Upper lobe of left lung (tissue), 6 donors: ENCODE measurements around the gene RB1. TPM values are rescaled to one million over a fixed set of nuclear protein-coding genes. Genes with fewer than 3 reads are reported as not detected.

Source experiments
- ATAC-seq, 2 donors: fragments of 200-7000 bp; cut with Tn5 transposase; one replicate each; pipeline ENCODE4 v1.9.1; 2022; ENCODE audit warnings: mild to moderate bottlenecking in 2 of 2, moderate library complexity in 2 of 2; ENCODE audit not compliant: low FRiP score in 2 of 2
- DNase-seq, 2 donors: peaks; one replicate each; pipeline ENCODE4 v3.0.0-alpha.2; 2019 to 2020
- H3K27ac ChIP-seq, 4 donors: fragments of 200-600 bp; sonication (generic); one replicate each; pipeline ENCODE4 v1.5.1; 2016 to 2019
- H3K27me3 ChIP-seq, 4 donors: fragments of 200-600 bp; sonication (generic); one replicate each; pipeline ENCODE4 v1.5.1; 2017 to 2019
- H3K36me3 ChIP-seq, 4 donors: fragments of 200-600 bp; sonication (generic); one replicate each; pipeline ENCODE4 v1.5.1; 2016 to 2019
- H3K4me1 ChIP-seq, 4 donors: fragments of 200-600 bp; sonication (generic); one replicate each; pipeline ENCODE4 v1.5.1; 2018 to 2019
- H3K4me3 ChIP-seq, 4 donors: fragments of 200-600 bp; sonication (generic); one replicate each; pipeline ENCODE4 v1.5.1; 2017 to 2019; ENCODE audit warnings: mild to moderate bottlenecking in 2 of 4, moderate library complexity in 1 of 4
- H3K9me3 ChIP-seq, 4 donors: fragments of 200-600 bp; sonication (generic); one replicate each; pipeline ENCODE4 v1.5.1; 2018 to 2019
- EP300 ChIP-seq, 4 donors: sonication (generic); formaldehyde crosslinking; IDR thresholded peaks; one replicate each; pipeline ENCODE4 v1.5.1; 2017; ENCODE audit warnings: antibody characterized with exemption in 4 of 4, control low read depth in 2 of 4
- POLR2A ChIP-seq, 4 donors: fragments of 450-650 bp; IDR thresholded peaks; one replicate each; pipeline ENCODE4 v1.5.1; 2016 to 2017; ENCODE audit warnings: antibody characterized with exemption in 4 of 4, mild to moderate bottlenecking in 2 of 4
- POLR2AphosphoS5 ChIP-seq, 2 donors: sonication (generic); formaldehyde crosslinking; IDR thresholded peaks; one replicate each; pipeline ENCODE4 v1.5.1; 2017; ENCODE audit warnings: antibody characterized with exemption in 2 of 2
- WGBS, 2 donors: methylation state at CpG; one replicate each; pipeline ENCODE4 v1.1.5; 2017 to 2018; 5-methylcytosine and 5-hydroxymethylcytosine counted together
- total RNA-seq, 6 donors: library from RNA; depleted of rRNA in 4 of 6; stranded (reverse); fragments of >200 nt in 4 of 6; gene quantifications; one replicate each; pipeline versions ENCODE4 v1.1.0 to v1.2.1, GENCODE V29; 2016 to 2021
- TF ChIP-seq, protein P1 (sequence below), 6 experiments: fragments of 450-650 bp in 4 of 6; fragments of 200-600 bp in 2 of 6; sonication (generic) in 2 of 6; IDR thresholded peaks; one replicate each; pipeline ENCODE4 v1.5.1; 2016 to 2019; ENCODE audit warnings: antibody characterized with exemption in 6 of 6
- donor health status: DM: no; HTN: no; CAD: no; lungs with moderate emphysema.
- donor health status: DM: no; HTN: yes; CAD: no; lungs with severe emphysema.

RB1 gene
- 10 to 100 TPM; 20.2 to 46.6 (median 32.9) TPM for total RNA-seq

DNA sequence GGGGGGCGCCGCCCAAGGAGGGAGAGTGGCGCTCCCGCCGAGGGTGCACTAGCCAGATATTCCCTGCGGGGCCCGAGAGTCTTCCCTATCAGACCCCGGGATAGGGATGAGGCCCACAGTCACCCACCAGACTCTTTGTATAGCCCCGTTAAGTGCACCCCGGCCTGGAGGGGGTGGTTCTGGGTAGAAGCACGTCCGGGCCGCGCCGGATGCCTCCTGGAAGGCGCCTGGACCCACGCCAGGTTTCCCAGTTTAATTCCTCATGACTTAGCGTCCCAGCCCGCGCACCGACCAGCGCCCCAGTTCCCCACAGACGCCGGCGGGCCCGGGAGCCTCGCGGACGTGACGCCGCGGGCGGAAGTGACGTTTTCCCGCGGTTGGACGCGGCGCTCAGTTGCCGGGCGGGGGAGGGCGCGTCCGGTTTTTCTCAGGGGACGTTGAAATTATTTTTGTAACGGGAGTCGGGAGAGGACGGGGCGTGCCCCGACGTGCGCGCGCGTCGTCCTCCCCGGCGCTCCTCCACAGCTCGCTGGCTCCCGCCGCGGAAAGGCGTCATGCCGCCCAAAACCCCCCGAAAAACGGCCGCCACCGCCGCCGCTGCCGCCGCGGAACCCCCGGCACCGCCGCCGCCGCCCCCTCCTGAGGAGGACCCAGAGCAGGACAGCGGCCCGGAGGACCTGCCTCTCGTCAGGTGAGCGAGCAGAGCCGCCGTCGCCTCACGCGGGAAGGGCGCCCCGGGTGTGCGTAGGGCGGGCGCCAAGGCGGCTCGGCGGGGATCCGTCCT is at the start of gene RB1:
Gene RB1 (plus strand): TSS at position 393 of the 784 bp plus-strand sequence. CDS start 162 bp downstream, at position 555.
- peak; percentile 94 to 98 for DNase-seq
- Histone ChIP-seq H3K4me3 (peak within 1 kb of the TSS; percentile 78 to 98 (median 82)), H3K27me3 (no peaks in the 10 kb centered on the region), H3K9me3 (no peaks in the 10 kb centered on the region), H3K4me1 (peaks cover 20 to 29% (median 25%) of the 10 kb centered on the region in 4 donors), H3K36me3 (peaks cover 0 to 9% (median 0%) of the 10 kb centered on the region in 4 donors), H3K27ac (peak within 1 kb of the TSS; percentile 99 to 100 (median 100))
- ATAC-seq: peak; percentile 97
- TF ChIP-seq EP300 (IDR thresholded peaks at IDR 0.05): peak in 1 of 4 donors; percentile 54
- TF ChIP-seq, protein P1, sequence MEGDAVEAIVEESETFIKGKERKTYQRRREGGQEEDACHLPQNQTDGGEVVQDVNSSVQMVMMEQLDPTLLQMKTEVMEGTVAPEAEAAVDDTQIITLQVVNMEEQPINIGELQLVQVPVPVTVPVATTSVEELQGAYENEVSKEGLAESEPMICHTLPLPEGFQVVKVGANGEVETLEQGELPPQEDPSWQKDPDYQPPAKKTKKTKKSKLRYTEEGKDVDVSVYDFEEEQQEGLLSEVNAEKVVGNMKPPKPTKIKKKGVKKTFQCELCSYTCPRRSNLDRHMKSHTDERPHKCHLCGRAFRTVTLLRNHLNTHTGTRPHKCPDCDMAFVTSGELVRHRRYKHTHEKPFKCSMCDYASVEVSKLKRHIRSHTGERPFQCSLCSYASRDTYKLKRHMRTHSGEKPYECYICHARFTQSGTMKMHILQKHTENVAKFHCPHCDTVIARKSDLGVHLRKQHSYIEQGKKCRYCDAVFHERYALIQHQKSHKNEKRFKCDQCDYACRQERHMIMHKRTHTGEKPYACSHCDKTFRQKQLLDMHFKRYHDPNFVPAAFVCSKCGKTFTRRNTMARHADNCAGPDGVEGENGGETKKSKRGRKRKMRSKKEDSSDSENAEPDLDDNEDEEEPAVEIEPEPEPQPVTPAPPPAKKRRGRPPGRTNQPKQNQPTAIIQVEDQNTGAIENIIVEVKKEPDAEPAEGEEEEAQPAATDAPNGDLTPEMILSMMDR (IDR thresholded peaks at IDR 0.05): peak in 4 of 6 experiments; percentile 14 to 38 (median 27)
- TF ChIP-seq POLR2AphosphoS5 (IDR thresholded peaks at IDR 0.05): peak; percentile 98 to 99
- peak; percentile 76 to 98 (median 94) for TF ChIP-seq POLR2A (IDR thresholded peaks at IDR 0.05)
- WGBS, 2 donors: 0 to 1% methylated on average over 2 to 51 of the region's 96 CpGs

DNA sequence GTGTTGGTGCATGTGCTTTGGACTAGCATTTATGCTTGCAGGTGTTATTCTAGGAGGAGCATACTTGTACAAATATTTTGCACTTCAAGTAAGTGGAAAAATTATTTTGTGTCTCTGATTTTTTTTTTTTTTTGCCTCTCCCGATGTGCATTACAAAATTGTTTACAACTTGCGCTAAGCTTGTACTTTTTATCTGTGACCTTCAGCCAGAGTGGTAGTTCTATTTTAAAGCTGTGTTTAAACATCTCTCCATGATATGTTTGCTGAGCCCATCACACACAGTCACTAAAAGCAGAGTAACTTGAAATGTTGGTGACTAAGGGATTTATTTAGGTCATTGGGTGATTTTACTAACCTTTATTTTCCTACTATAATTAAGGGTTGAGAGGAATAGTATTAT is 49.7 kb upstream of the RB1 start:
- Histone ChIP-seq H3K27me3 (no peaks in the 10 kb centered on the region), H3K9me3 (no peaks in the 10 kb centered on the region), H3K36me3 (peaks cover 14 to 54% (median 44%) of the 10 kb centered on the region in 4 donors), H3K4me3 (no peak overlapping the region), H3K4me1 (peaks cover 8 to 44% (median 28%) of the 10 kb centered on the region in 4 donors), H3K27ac (peak overlapping the region in 1 of 4 donors; percentile 74)
- no peak for TF ChIP-seq EP300 (IDR thresholded peaks at IDR 0.05)
- TF ChIP-seq, protein P1 (IDR thresholded peaks at IDR 0.05): no peak
- TF ChIP-seq POLR2AphosphoS5 (IDR thresholded peaks at IDR 0.05): no peak
- TF ChIP-seq POLR2A (IDR thresholded peaks at IDR 0.05): no peak
- 48 to 54% methylated on average over 2 of the region's 2 CpGs for WGBS, 2 donors
- DNase-seq (no peak), ATAC-seq (no peak)

- no peaks in the 10 kb centered on the region for H3K27me3 ChIP-seq
- H3K4me3 ChIP-seq: no peak overlapping the region
- H3K27ac ChIP-seq: peak overlapping the region in 2 of 4 donors; percentile 6 to 26
- peaks cover 3 to 39% (median 26%) of the 10 kb centered on the region in 4 donors for H3K4me1 ChIP-seq
- ATAC-seq (no peak), DNase-seq (peak in 1 of 2 donors; percentile 30)
- TF ChIP-seq EP300 (IDR thresholded peaks at IDR 0.05) (no peak), POLR2A (IDR thresholded peaks at IDR 0.05) (no peak), POLR2AphosphoS5 (IDR thresholded peaks at IDR 0.05) (no peak)
- TF ChIP-seq, protein P1 (IDR thresholded peaks at IDR 0.05): no peak
- H3K9me3 ChIP-seq: no peaks in the 10 kb centered on the region
- 96 to 97% methylated on average over 13 of the region's 13 CpGs for WGBS, 2 donors
- H3K36me3 ChIP-seq: peaks cover 21 to 66% (median 55%) of the 10 kb centered on the region in 4 donors
Measured at GRCh38 chr13:48255090-48255489, 48.5 kb upstream of the RB1 start.

- Histone ChIP-seq H3K36me3 (peaks cover 22 to 75% (median 61%) of the 10 kb centered on the region in 4 donors), H3K27me3 (no peaks in the 10 kb centered on the region), H3K4me3 (no peak overlapping the region), H3K9me3 (no peaks in the 10 kb centered on the region), H3K4me1 (peaks cover 3 to 37% (median 24%) of the 10 kb centered on the region in 4 donors), H3K27ac (peak overlapping the region in 1 of 4 donors; percentile 57)
- 75 to 93% methylated on average over 1 of the region's 1 CpG for WGBS, 2 donors
- DNase-seq (no peak), ATAC-seq (no peak)
- TF ChIP-seq, protein P1 (IDR thresholded peaks at IDR 0.05): no peak
- TF ChIP-seq POLR2A (IDR thresholded peaks at IDR 0.05): no peak
- no peak for TF ChIP-seq EP300 (IDR thresholded peaks at IDR 0.05)
Measured at GRCh38 chr13:48255954-48256353, 47.6 kb upstream of the RB1 start.
